ENCODE measurements around the gene RCSD1. TPM values are rescaled to one million over a fixed set of nuclear protein-coding genes. Genes with fewer than 3 reads are reported as not detected.

Gene RCSD1
- total RNA-seq, 1 experiment from 2014 or later, result not detected

DNA sequence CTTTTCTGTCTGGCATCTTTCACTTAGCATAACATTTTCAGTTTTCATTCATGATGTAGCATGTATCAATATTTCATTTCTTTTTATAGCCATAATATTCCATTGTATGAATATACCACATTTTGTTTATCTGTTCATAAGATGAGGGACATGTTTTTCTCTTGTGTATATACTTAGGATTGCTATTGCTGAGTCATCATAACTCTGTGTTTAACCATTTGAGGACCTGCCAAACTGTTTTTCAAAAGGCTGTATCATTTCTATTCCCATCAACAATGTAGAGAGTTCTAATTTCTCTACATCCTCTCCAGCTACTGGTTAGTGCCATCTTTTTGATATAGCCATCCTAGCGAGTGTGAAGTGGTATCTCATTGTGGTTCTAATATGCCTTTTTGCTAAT, 118.0 kb downstream of the RCSD1 start:
- H3K4me1 ChIP-seq (ENCODE audit: insufficient read depth, low read length, poor library complexity, severe bottlenecking), result peaks cover 4% of the 10 kb centered on the region
- no peak overlapping the region for H3K27ac ChIP-seq (ENCODE audit: low read depth, low read length, poor library complexity, severe bottlenecking)
- H3K9me3 ChIP-seq (ENCODE audit: low read depth, low read length, poor library complexity, severe bottlenecking), result no peaks in the 10 kb centered on the region
- ChIA-PET CTCF (no interaction called here), POLR2A (ENCODE audit: low non-redundant PET) (no interaction called here)
- BruUV-seq (replicated peaks), result no TSS peak
- no peaks in the 10 kb centered on the region for H3K27me3 ChIP-seq (replicated peaks; ENCODE audit: insufficient read depth, low read depth, low read length, poor library complexity)
- no peak for DNase-seq (ENCODE audit: low spot score)
- no peak overlapping the region for H3K4me3 ChIP-seq (ENCODE audit: low read depth, low read length, poor library complexity, severe bottlenecking)
- intact Hi-C loops (cut with micrococcal nuclease; ENCODE audit: unreplicated experiment), result no loop called here
- no peaks in the 10 kb centered on the region for H3K36me3 ChIP-seq (ENCODE audit: insufficient read depth, low read length, poor library complexity, severe bottlenecking)
- TF ChIP-seq CTCF (conservative IDR thresholded peaks at IDR 0.05; ENCODE audit: low read depth, low read length), result no peak
- no peak for TF ChIP-seq EZH2 (IDR thresholded peaks at IDR 0.05; ENCODE audit: borderline replicate concordance, low read depth, low read length, poor library complexity, severe bottlenecking)

DNA sequence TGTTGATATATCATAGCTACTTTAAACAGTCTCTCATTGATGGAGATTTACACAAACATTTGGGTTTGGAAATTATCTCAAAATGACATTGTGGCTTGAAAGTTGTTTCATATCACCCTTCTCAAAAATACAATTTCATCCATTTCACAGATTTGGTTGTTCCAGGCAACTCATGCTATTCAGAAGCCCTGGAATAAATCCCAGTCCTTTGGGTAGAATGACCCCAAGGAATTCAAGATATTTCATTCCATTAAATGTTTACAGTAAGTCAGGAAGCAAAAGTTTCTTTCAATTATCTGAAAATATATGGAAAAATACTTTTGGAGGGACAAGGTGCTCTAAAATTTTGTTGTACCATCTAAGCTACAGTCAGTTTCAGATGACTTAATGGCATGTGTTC, 118.9 kb downstream of the RCSD1 start:
- no peaks in the 10 kb centered on the region for H3K27me3 ChIP-seq (replicated peaks; ENCODE audit: insufficient read depth, low read depth, low read length, poor library complexity)
- H3K4me1 ChIP-seq (ENCODE audit: insufficient read depth, low read length, poor library complexity, severe bottlenecking), result peaks cover 4% of the 10 kb centered on the region
- no peak overlapping the region for H3K27ac ChIP-seq (ENCODE audit: low read depth, low read length, poor library complexity, severe bottlenecking)
- H3K9me3 ChIP-seq (ENCODE audit: low read depth, low read length, poor library complexity, severe bottlenecking), result no peaks in the 10 kb centered on the region
- POLR2A ChIA-PET (ENCODE audit: low non-redundant PET), result no interaction called here
- TF ChIP-seq CTCF (conservative IDR thresholded peaks at IDR 0.05; ENCODE audit: low read depth, low read length) (no peak), EZH2 (IDR thresholded peaks at IDR 0.05; ENCODE audit: borderline replicate concordance, low read depth, low read length, poor library complexity, severe bottlenecking) (no peak)
- intact Hi-C loops (cut with micrococcal nuclease; ENCODE audit: unreplicated experiment), result no loop called here
- CTCF ChIA-PET, result no interaction called here
- H3K36me3 ChIP-seq (ENCODE audit: insufficient read depth, low read length, poor library complexity, severe bottlenecking), result no peaks in the 10 kb centered on the region
- no peak for DNase-seq (ENCODE audit: low spot score)
- no peak overlapping the region for H3K4me3 ChIP-seq (ENCODE audit: low read depth, low read length, poor library complexity, severe bottlenecking)
- BruUV-seq (replicated peaks), result no TSS peak

DNA sequence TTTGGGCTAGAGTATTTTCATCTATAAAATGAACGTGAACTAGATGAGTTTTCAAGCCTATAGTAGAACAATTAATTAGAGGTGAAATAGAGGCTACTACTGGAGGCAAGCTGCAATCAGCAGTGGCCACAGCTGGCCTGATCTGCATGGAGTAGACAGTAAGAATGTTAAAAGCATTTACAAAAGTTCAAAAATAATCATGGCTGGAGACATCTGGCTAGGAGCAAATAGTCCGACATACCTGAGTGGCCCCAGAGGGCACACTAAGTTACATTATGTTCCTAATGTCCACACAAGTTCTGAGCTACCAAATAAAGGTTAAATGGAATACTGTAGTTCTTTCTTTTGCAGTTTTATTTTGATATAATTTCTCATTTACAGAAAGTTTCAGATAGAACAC, 119.7 kb downstream of the RCSD1 start:
- CTCF ChIA-PET, result no interaction called here
- H3K36me3 ChIP-seq (ENCODE audit: insufficient read depth, low read length, poor library complexity, severe bottlenecking), result no peaks in the 10 kb centered on the region
- no TSS peak for BruUV-seq (replicated peaks)
- no peak for TF ChIP-seq CTCF (conservative IDR thresholded peaks at IDR 0.05; ENCODE audit: low read depth, low read length)
- DNase-seq (ENCODE audit: low spot score), result no peak
- H3K4me1 ChIP-seq (ENCODE audit: insufficient read depth, low read length, poor library complexity, severe bottlenecking), result peaks cover 4% of the 10 kb centered on the region
- H3K27me3 ChIP-seq (replicated peaks; ENCODE audit: insufficient read depth, low read depth, low read length, poor library complexity), result no peaks in the 10 kb centered on the region
- H3K27ac ChIP-seq (ENCODE audit: low read depth, low read length, poor library complexity, severe bottlenecking), result no peak overlapping the region
- intact Hi-C loops (cut with micrococcal nuclease; ENCODE audit: unreplicated experiment), result no loop called here
- H3K9me3 ChIP-seq (ENCODE audit: low read depth, low read length, poor library complexity, severe bottlenecking), result no peaks in the 10 kb centered on the region
- no peak overlapping the region for H3K4me3 ChIP-seq (ENCODE audit: low read depth, low read length, poor library complexity, severe bottlenecking)
- POLR2A ChIA-PET (ENCODE audit: low non-redundant PET), result no interaction called here

Data from A673 (cell line).